Upper lobe of left lung (tissue), 6 donors: ENCODE results near the gene TMEM245. TPM values are rescaled to one million over a fixed set of nuclear protein-coding genes. Genes with fewer than 3 reads are reported as not detected.

Experiments used
- ATAC-seq, 2 donors: fragments of 200-7000 bp; cut with Tn5 transposase; one replicate each; pipeline ENCODE4 v1.9.1; 2022; ENCODE audit warnings: mild to moderate bottlenecking in 2 of 2, moderate library complexity in 2 of 2; ENCODE audit not compliant: low FRiP score in 2 of 2
- DNase-seq, 2 donors: peaks; one replicate each; pipeline ENCODE4 v3.0.0-alpha.2; 2019 to 2020
- H3K27ac ChIP-seq, 4 donors: fragments of 200-600 bp; sonication (generic); one replicate each; pipeline ENCODE4 v1.5.1; 2016 to 2019
- H3K27me3 ChIP-seq, 4 donors: fragments of 200-600 bp; sonication (generic); one replicate each; pipeline ENCODE4 v1.5.1; 2017 to 2019
- H3K36me3 ChIP-seq, 4 donors: fragments of 200-600 bp; sonication (generic); one replicate each; pipeline ENCODE4 v1.5.1; 2016 to 2019
- H3K4me1 ChIP-seq, 4 donors: fragments of 200-600 bp; sonication (generic); one replicate each; pipeline ENCODE4 v1.5.1; 2018 to 2019
- H3K4me3 ChIP-seq, 4 donors: fragments of 200-600 bp; sonication (generic); one replicate each; pipeline ENCODE4 v1.5.1; 2017 to 2019; ENCODE audit warnings: mild to moderate bottlenecking in 2 of 4, moderate library complexity in 1 of 4
- H3K9me3 ChIP-seq, 4 donors: fragments of 200-600 bp; sonication (generic); one replicate each; pipeline ENCODE4 v1.5.1; 2018 to 2019
- EP300 ChIP-seq, 4 donors: sonication (generic); formaldehyde crosslinking; IDR thresholded peaks; one replicate each; pipeline ENCODE4 v1.5.1; 2017; ENCODE audit warnings: antibody characterized with exemption in 4 of 4, control low read depth in 2 of 4
- POLR2A ChIP-seq, 4 donors: fragments of 450-650 bp; IDR thresholded peaks; one replicate each; pipeline ENCODE4 v1.5.1; 2016 to 2017; ENCODE audit warnings: antibody characterized with exemption in 4 of 4, mild to moderate bottlenecking in 2 of 4
- POLR2AphosphoS5 ChIP-seq, 2 donors: sonication (generic); formaldehyde crosslinking; IDR thresholded peaks; one replicate each; pipeline ENCODE4 v1.5.1; 2017; ENCODE audit warnings: antibody characterized with exemption in 2 of 2
- WGBS, 2 donors: methylation state at CpG; one replicate each; pipeline ENCODE4 v1.1.5; 2017 to 2018; 5-methylcytosine and 5-hydroxymethylcytosine counted together
- total RNA-seq, 6 donors: library from RNA; depleted of rRNA in 4 of 6; stranded (reverse); fragments of >200 nt in 4 of 6; gene quantifications; one replicate each; pipeline versions ENCODE4 v1.1.0 to v1.2.1, GENCODE V29; 2016 to 2021
- TF ChIP-seq, protein P1 (sequence below), 6 experiments: fragments of 450-650 bp in 4 of 6; fragments of 200-600 bp in 2 of 6; sonication (generic) in 2 of 6; IDR thresholded peaks; one replicate each; pipeline ENCODE4 v1.5.1; 2016 to 2019; ENCODE audit warnings: antibody characterized with exemption in 6 of 6
- donor health status: DM: no; HTN: no; CAD: no; lungs with moderate emphysema.
- donor health status: DM: no; HTN: yes; CAD: no; lungs with severe emphysema.

Gene TMEM245
- total RNA-seq, 6 donors from 2014 or later, result 54.5 to 203 (median 88.7) TPM

DNA sequence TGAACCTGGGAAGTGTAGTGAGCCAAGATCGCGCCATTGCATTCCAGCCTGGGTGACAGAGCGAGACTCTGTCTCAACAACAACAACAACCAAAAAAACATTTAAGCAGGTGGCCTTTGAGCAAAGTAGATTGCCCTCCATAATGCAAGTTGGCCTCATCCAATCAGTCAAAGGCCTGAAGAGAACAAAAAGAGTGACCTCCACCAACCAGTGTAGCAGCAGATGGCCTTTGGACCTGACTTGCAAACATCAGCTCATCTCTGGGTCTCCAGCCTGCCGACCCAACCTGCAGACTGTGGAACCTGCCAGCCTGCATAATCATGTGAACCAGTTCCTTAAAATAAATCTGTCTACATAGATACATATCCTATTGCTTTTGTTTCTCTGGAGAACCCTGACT lies 39.8 kb upstream of the TMEM245 start:
- H3K27me3 ChIP-seq, result no peaks in the 10 kb centered on the region
- TF ChIP-seq EP300 (IDR thresholded peaks at IDR 0.05) (no peak), POLR2AphosphoS5 (IDR thresholded peaks at IDR 0.05) (no peak), POLR2A (IDR thresholded peaks at IDR 0.05) (no peak)
- TF ChIP-seq, protein P1, sequence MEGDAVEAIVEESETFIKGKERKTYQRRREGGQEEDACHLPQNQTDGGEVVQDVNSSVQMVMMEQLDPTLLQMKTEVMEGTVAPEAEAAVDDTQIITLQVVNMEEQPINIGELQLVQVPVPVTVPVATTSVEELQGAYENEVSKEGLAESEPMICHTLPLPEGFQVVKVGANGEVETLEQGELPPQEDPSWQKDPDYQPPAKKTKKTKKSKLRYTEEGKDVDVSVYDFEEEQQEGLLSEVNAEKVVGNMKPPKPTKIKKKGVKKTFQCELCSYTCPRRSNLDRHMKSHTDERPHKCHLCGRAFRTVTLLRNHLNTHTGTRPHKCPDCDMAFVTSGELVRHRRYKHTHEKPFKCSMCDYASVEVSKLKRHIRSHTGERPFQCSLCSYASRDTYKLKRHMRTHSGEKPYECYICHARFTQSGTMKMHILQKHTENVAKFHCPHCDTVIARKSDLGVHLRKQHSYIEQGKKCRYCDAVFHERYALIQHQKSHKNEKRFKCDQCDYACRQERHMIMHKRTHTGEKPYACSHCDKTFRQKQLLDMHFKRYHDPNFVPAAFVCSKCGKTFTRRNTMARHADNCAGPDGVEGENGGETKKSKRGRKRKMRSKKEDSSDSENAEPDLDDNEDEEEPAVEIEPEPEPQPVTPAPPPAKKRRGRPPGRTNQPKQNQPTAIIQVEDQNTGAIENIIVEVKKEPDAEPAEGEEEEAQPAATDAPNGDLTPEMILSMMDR (IDR thresholded peaks at IDR 0.05), result no peak
- H3K4me1 ChIP-seq, result no peaks in the 10 kb centered on the region
- DNase-seq (no peak), ATAC-seq (no peak)
- 87 to 97% methylated on average over 4 of the region's 4 CpGs for WGBS, 2 donors
- no peak overlapping the region for H3K4me3 ChIP-seq
- no peaks in the 10 kb centered on the region for H3K9me3 ChIP-seq
- no peak overlapping the region for H3K27ac ChIP-seq
- no peaks in the 10 kb centered on the region for H3K36me3 ChIP-seq

DNA sequence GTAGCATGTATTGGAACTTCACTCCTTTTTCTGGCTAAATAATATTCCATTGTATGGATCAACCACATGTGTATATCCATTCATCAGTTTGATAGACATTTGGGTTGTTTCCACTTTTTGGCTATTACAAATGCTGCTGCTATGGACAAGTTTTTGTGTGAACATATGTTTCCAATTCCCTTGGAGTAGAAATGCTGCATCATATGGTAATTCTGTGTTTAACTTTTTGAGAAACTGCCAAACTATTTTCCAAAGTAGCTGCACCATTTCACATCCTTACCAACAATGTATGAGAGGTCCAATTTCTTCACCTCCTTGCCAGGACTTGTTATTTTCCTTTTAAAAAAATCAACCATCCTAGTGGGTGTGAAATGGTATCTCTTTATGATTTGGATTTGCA lies 38.9 kb upstream of the TMEM245 start:
- ATAC-seq (no peak), DNase-seq (no peak)
- H3K36me3 ChIP-seq, result no peaks in the 10 kb centered on the region
- no peaks in the 10 kb centered on the region for H3K4me1 ChIP-seq
- no peaks in the 10 kb centered on the region for H3K27me3 ChIP-seq
- H3K4me3 ChIP-seq, result no peak overlapping the region
- TF ChIP-seq POLR2A (IDR thresholded peaks at IDR 0.05) (no peak), POLR2AphosphoS5 (IDR thresholded peaks at IDR 0.05) (no peak), EP300 (IDR thresholded peaks at IDR 0.05) (no peak)
- TF ChIP-seq, protein P1 (IDR thresholded peaks at IDR 0.05), result no peak
- no peaks in the 10 kb centered on the region for H3K9me3 ChIP-seq
- H3K27ac ChIP-seq, result no peak overlapping the region

DNA sequence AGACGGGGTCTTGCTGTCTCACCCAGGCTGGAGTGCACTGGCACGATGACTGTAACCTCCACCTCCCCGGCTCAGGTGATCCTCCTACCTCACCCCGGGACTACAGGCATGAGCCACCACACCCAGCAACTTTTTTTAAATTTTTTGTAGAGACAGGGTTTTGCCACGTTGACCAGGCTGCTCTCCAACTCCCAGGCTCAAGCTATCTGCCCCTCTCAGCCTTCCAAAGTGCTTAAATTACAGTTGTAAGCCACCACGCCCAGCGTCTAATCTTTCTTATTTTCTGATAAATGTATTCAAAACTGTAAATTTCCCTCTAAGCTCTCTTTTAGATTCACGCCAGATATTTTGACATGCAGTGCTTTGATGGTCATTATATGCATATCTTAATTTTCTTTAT lies 37.0 kb upstream of the TMEM245 start:
- H3K4me3 ChIP-seq, result no peak overlapping the region
- DNase-seq, result no peak
- H3K4me1 ChIP-seq, result no peaks in the 10 kb centered on the region
- no peak for ATAC-seq
- peaks cover 0 to 7% (median 2%) of the 10 kb centered on the region in 4 donors for H3K9me3 ChIP-seq
- H3K27ac ChIP-seq, result no peak overlapping the region
- TF ChIP-seq, protein P1 (IDR thresholded peaks at IDR 0.05), result no peak
- TF ChIP-seq POLR2AphosphoS5 (IDR thresholded peaks at IDR 0.05) (no peak), POLR2A (IDR thresholded peaks at IDR 0.05) (no peak), EP300 (IDR thresholded peaks at IDR 0.05) (no peak)
- no peaks in the 10 kb centered on the region for H3K36me3 ChIP-seq
- 79 to 81% methylated on average over 8 of the region's 8 CpGs for WGBS, 2 donors
- H3K27me3 ChIP-seq, result no peaks in the 10 kb centered on the region

DNA sequence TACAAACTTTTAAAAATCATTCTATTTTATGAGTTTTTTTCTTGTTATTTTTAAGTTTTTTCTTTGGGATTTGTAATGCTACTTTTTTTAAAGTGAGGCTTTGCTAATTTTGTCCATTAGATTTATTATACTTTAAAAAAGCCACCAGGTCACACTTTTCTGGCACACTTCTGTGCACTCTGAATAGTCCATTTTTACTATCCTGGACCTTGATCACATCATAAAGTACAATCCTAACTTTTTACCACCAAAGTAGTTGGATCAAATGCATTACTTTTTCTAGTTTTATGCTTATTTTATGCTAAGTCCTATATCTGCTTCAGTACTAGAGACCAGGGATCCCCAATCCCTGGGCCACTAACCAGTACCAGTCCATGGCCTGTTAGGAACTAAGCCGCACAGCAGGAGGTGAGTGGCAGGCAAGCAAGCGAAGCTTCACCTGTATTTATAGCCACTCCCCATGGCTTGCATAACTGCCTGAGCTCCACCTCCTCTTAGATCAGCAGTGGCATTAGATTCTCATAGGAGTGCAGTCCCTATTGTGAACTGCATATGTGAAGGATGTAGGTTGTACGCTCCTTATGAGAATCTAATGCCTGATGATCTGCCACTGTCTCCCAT lies 31.3 kb upstream of the TMEM245 start:
- Histone ChIP-seq H3K27ac (no peak overlapping the region), H3K36me3 (no peaks in the 10 kb centered on the region), H3K9me3 (peaks cover 0 to 7% (median 2%) of the 10 kb centered on the region in 4 donors), H3K27me3 (no peaks in the 10 kb centered on the region), H3K4me1 (no peaks in the 10 kb centered on the region), H3K4me3 (no peak overlapping the region)
- DNase-seq, result peak in 1 of 2 donors; percentile 59
- TF ChIP-seq EP300 (IDR thresholded peaks at IDR 0.05) (no peak), POLR2AphosphoS5 (IDR thresholded peaks at IDR 0.05) (no peak), POLR2A (IDR thresholded peaks at IDR 0.05) (no peak)
- TF ChIP-seq, protein P1 (IDR thresholded peaks at IDR 0.05), result no peak
- no peak for ATAC-seq
- WGBS, 2 donors, result 81 to 86% methylated on average over 3 of the region's 3 CpGs

DNA sequence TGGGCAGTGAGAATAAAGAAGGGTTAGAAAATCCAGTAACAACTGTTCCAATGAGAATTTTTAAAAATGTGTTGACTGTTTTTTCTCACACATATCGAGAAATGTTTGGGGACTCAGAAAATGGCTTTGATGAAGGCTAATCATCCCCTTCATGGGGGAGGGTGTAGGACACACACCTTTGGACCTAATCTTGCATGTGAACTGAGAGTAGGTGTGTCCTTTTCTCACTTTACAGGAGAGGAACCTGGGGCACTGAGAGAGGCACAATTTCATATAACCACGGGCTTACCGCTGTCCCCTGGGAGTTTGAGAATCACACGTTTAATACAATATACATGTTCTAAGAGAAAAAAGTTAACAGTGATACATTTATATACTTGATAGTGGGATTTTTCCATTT lies 30.0 kb upstream of the TMEM245 start:
- Histone ChIP-seq H3K27me3 (no peaks in the 10 kb centered on the region), H3K36me3 (no peaks in the 10 kb centered on the region), H3K4me3 (no peak overlapping the region), H3K4me1 (no peaks in the 10 kb centered on the region), H3K27ac (no peak overlapping the region), H3K9me3 (peaks cover 0 to 7% (median 2%) of the 10 kb centered on the region in 4 donors)
- 91 to 93% methylated on average over 4 of the region's 4 CpGs for WGBS, 2 donors
- ATAC-seq, result no peak
- no peak for DNase-seq
- TF ChIP-seq POLR2A (IDR thresholded peaks at IDR 0.05) (no peak), EP300 (IDR thresholded peaks at IDR 0.05) (no peak), POLR2AphosphoS5 (IDR thresholded peaks at IDR 0.05) (no peak)
- TF ChIP-seq, protein P1 (IDR thresholded peaks at IDR 0.05), result no peak
